ENCODE measurements around the gene SH3BP1. TPM values are rescaled to one million over a fixed set of nuclear protein-coding genes. Genes with fewer than 3 reads are reported as not detected.
"Not testable (repeated sequence)": the region's sequence is repeated elsewhere in the genome, so short reads cannot be mapped to it uniquely, and the experiment has no call there.

The SH3BP1 gene
- total and polyA plus RNA-seq, 4 experiments from 2014 or later: 17.6 to 89.2 (median 57.1) TPM

- Histone ChIP-seq H3K27me3 (ENCODE audit: insufficient read depth, low read length) (no peaks in the 10 kb centered on the region), H3K9me3 (ENCODE audit: control insufficient read depth in 1 of 2, low read length in 2 of 2) (no peaks in the 10 kb centered on the region), H3K36me3 (ENCODE audit: insufficient read depth, low read length) (peaks cover 26% of the 10 kb centered on the region), H3K4me3 (ENCODE audit: low read length in 2 of 2) (peak within 1 kb of the TSS; percentile 79 to 96), H3K4me1 (ENCODE audit: insufficient read depth, low read length) (peaks cover 25% of the 10 kb centered on the region), H3K27ac (ENCODE audit: low read depth, low read length) (peak within 1 kb of the TSS; percentile 92)
- ChIA-PET POLR2A (ENCODE audit: partially characterized antibody) (interaction anchor here (0.6 to 8.4 kb wide), 16 partner anchors 10 to 176 kb away, joined by 3 to 90 read pairs (median 6); partner anchors contain the start of genes GGA1, LGALS1, PDXP and SH3BP1), CTCF (ENCODE audit: partially characterized antibody) (interaction anchor here (0.9 to 22.7 kb wide), 8 partner anchors 25 to 131 kb away, joined by 3 to 558 read pairs (median 5); partner anchors contain the start of genes GGA1, PDXP and SH3BP1)
- H3K36me3 Mint-ChIP-seq: peaks cover 17 to 33% of the 10 kb centered on the region in 2 donors
- H3K9me3 Mint-ChIP-seq: no peaks in the 10 kb centered on the region
- peak within 1 kb of the TSS; percentile 91 to 98 (median 95) for H3K27ac Mint-ChIP-seq
- intact Hi-C loops (cut with micrococcal nuclease): loop anchor here (1.0 to 10.0 kb wide), 2 partner anchors 59 to 78 kb away; partner anchors contain the start of gene GGA1
- no peaks in the 10 kb centered on the region for H3K27me3 Mint-ChIP-seq
- H3K4me1 Mint-ChIP-seq: peaks cover 16 to 34% (median 25%) of the 10 kb centered on the region in 4 donors
- peak; percentile 76 to 82 (median 77) for DNase-seq
- H3K4me3 Mint-ChIP-seq: peak within 1 kb of the TSS; percentile 91 to 98 (median 96)
Observed at GRCh38 chr22:37686002-37686982, 46.8 kb downstream of the SH3BP1 start, which contains the start of gene NOL12. NOL12 (plus strand) TSS chr22:37686343; CDS start chr22:37686393, 50 bp downstream.

GRCh38 chr22:37690407-37690806 lies 50.9 kb downstream of the SH3BP1 start:
- peaks cover 49% of the 10 kb centered on the region for H3K36me3 ChIP-seq (ENCODE audit: insufficient read depth, low read length)
- H3K9me3 ChIP-seq (ENCODE audit: control insufficient read depth in 1 of 2, low read length in 2 of 2): no peaks in the 10 kb centered on the region
- DNase-seq: no peak
- intact Hi-C loops (cut with micrococcal nuclease): no loop called here
- H3K4me3 Mint-ChIP-seq: peak overlapping the region in 1 of 8 donors; percentile 43
- no peaks in the 10 kb centered on the region for H3K27me3 Mint-ChIP-seq
- no peak overlapping the region for H3K27ac Mint-ChIP-seq
- peaks cover 19% of the 10 kb centered on the region for H3K4me1 ChIP-seq (ENCODE audit: insufficient read depth, low read length)
- no peak overlapping the region for H3K4me3 ChIP-seq (ENCODE audit: low read length in 2 of 2)
- no peaks in the 10 kb centered on the region for H3K27me3 ChIP-seq (ENCODE audit: insufficient read depth, low read length)
- ChIA-PET POLR2A (ENCODE audit: partially characterized antibody) (no interaction called here), CTCF (ENCODE audit: partially characterized antibody) (interaction anchor here (22.7 kb wide), 1 partner anchor 52 kb away, joined by 558 read pairs; the partner anchor contains the start of gene SH3BP1)
- H3K27ac ChIP-seq (ENCODE audit: low read depth, low read length): no peak overlapping the region
- no peaks in the 10 kb centered on the region for H3K9me3 Mint-ChIP-seq
- H3K36me3 Mint-ChIP-seq: peaks cover 34 to 59% of the 10 kb centered on the region in 2 donors
- H3K4me1 Mint-ChIP-seq: peaks cover 13 to 30% (median 20%) of the 10 kb centered on the region in 4 donors

GRCh38 chr22:37690901-37691504 lies 51.5 kb downstream of the SH3BP1 start:
- CTCF ChIA-PET (ENCODE audit: partially characterized antibody): interaction anchor here (22.7 kb wide), 1 partner anchor 53 kb away, joined by 558 read pairs; the partner anchor contains the start of gene SH3BP1
- peaks cover 49% of the 10 kb centered on the region for H3K36me3 ChIP-seq (ENCODE audit: insufficient read depth, low read length)
- POLR2A ChIA-PET (ENCODE audit: partially characterized antibody): no interaction called here
- no peak overlapping the region for H3K27ac ChIP-seq (ENCODE audit: low read depth, low read length)
- Mint-ChIP-seq H3K27me3 (no peaks in the 10 kb centered on the region), H3K36me3 (peaks cover 38 to 60% of the 10 kb centered on the region in 2 donors), H3K27ac (no peak overlapping the region), H3K4me3 (no peak overlapping the region), H3K4me1 (peaks cover 15 to 34% (median 23%) of the 10 kb centered on the region in 4 donors), H3K9me3 (no peaks in the 10 kb centered on the region)
- DNase-seq: no peak
- H3K9me3 ChIP-seq (ENCODE audit: control insufficient read depth in 1 of 2, low read length in 2 of 2): no peaks in the 10 kb centered on the region
- H3K4me3 ChIP-seq (ENCODE audit: low read length in 2 of 2): no peak overlapping the region
- H3K27me3 ChIP-seq (ENCODE audit: insufficient read depth, low read length): no peaks in the 10 kb centered on the region
- peaks cover 17% of the 10 kb centered on the region for H3K4me1 ChIP-seq (ENCODE audit: insufficient read depth, low read length)
- intact Hi-C loops (cut with micrococcal nuclease): no loop called here

- DNase-seq: no peak
- H3K36me3 Mint-ChIP-seq: peaks cover 40 to 57% of the 10 kb centered on the region in 2 donors
Observed at GRCh38 chr22:37692627-37693285, 53.3 kb downstream of the SH3BP1 start.

GRCh38 chr22:37694131-37694530 lies 54.7 kb downstream of the SH3BP1 start:
- H3K27me3 Mint-ChIP-seq; DNase-seq; H3K27me3 ChIP-seq (ENCODE audit: insufficient read depth, low read length); H3K9me3 ChIP-seq (ENCODE audit: control insufficient read depth in 1 of 2, low read length in 2 of 2); H3K27ac Mint-ChIP-seq; POLR2A ChIA-PET (ENCODE audit: partially characterized antibody); H3K4me3 Mint-ChIP-seq; H3K4me1 ChIP-seq (ENCODE audit: insufficient read depth, low read length); H3K27ac ChIP-seq (ENCODE audit: low read depth, low read length); H3K9me3 Mint-ChIP-seq; intact Hi-C loops (cut with micrococcal nuclease); H3K4me3 ChIP-seq (ENCODE audit: low read length in 2 of 2): not testable (repeated sequence)
- H3K4me1 Mint-ChIP-seq: peaks cover 11 to 18% (median 13%) of the 10 kb centered on the region in 4 donors
- CTCF ChIA-PET (ENCODE audit: partially characterized antibody): interaction anchor here (1.1 kb wide), 1 partner anchor 12 kb away, joined by 3 read pairs; no protein-coding TSS in a partner anchor
- peaks cover 38% of the 10 kb centered on the region for H3K36me3 ChIP-seq (ENCODE audit: insufficient read depth, low read length)
- peaks cover 33 to 47% of the 10 kb centered on the region in 2 donors for H3K36me3 Mint-ChIP-seq

More at GRCh38 chr22:37692627-37693285, 53.3 kb downstream of the SH3BP1 start:
- H3K4me3 ChIP-seq (ENCODE audit: low read length in 2 of 2): no peak overlapping the region
- H3K9me3 ChIP-seq (ENCODE audit: control insufficient read depth in 1 of 2, low read length in 2 of 2): no peaks in the 10 kb centered on the region
- Mint-ChIP-seq H3K9me3 (no peaks in the 10 kb centered on the region), H3K27ac (peak overlapping the region in 1 of 7 donors; percentile 42), H3K4me1 (peaks cover 13 to 28% (median 19%) of the 10 kb centered on the region in 4 donors), H3K4me3 (no peak overlapping the region), H3K27me3 (no peaks in the 10 kb centered on the region)
- H3K27ac ChIP-seq (ENCODE audit: low read depth, low read length): no peak overlapping the region
- H3K36me3 ChIP-seq (ENCODE audit: insufficient read depth, low read length): peaks cover 49% of the 10 kb centered on the region
- H3K4me1 ChIP-seq (ENCODE audit: insufficient read depth, low read length): peaks cover 16% of the 10 kb centered on the region
- POLR2A ChIA-PET (ENCODE audit: partially characterized antibody): no interaction called here
- CTCF ChIA-PET (ENCODE audit: partially characterized antibody): interaction anchor here (0.8 to 1.1 kb wide), 2 partner anchors 9 to 11 kb away, joined by 3 read pairs; no protein-coding TSS in a partner anchor
- intact Hi-C loops (cut with micrococcal nuclease): no loop called here
- no peaks in the 10 kb centered on the region for H3K27me3 ChIP-seq (ENCODE audit: insufficient read depth, low read length)

- DNase-seq; H3K9me3 ChIP-seq (ENCODE audit: control insufficient read depth in 1 of 2, low read length in 2 of 2); H3K9me3 Mint-ChIP-seq; H3K4me3 ChIP-seq (ENCODE audit: low read length in 2 of 2); H3K27me3 Mint-ChIP-seq; H3K4me1 ChIP-seq (ENCODE audit: insufficient read depth, low read length); H3K27ac ChIP-seq (ENCODE audit: low read depth, low read length); H3K27me3 ChIP-seq (ENCODE audit: insufficient read depth, low read length); intact Hi-C loops (cut with micrococcal nuclease): not testable (repeated sequence)
- Mint-ChIP-seq H3K36me3 (peaks cover 24 to 33% of the 10 kb centered on the region in 2 donors), H3K4me1 (peaks cover 10 to 18% (median 13%) of the 10 kb centered on the region in 4 donors), H3K4me3 (peak overlapping the region in 5 of 8 donors; percentile 42 to 81 (median 55)), H3K27ac (peak overlapping the region in 4 of 7 donors; percentile 23 to 71 (median 48))
- ChIA-PET POLR2A (ENCODE audit: partially characterized antibody) (interaction anchor here (1.3 to 1.5 kb wide), 3 partner anchors 10 to 38 kb away, joined by 3 to 6 read pairs (median 5); partner anchors contain the start of gene PDXP), CTCF (ENCODE audit: partially characterized antibody) (interaction anchor here (1.2 kb wide), 1 partner anchor 90 kb away, joined by 3 read pairs; no protein-coding TSS in a partner anchor)
- H3K36me3 ChIP-seq (ENCODE audit: insufficient read depth, low read length): peaks cover 23% of the 10 kb centered on the region
Observed at GRCh38 chr22:37696260-37696656, 56.8 kb downstream of the SH3BP1 start.

Measured in CD4-positive, alpha-beta memory T cell (primary cell).